Hepatocyte (in vitro differentiated cells): Measurements from ENCODE around the gene FARP2.

ENCODE experiments used
- CTCF ChIP-seq: fragments of 200-600 bp; sonication (generic); IDR thresholded peaks from 2 replicates; pipeline ENCODE4 v1.5.1; 2016; ENCODE audit warnings: antibody characterized with exemption, mild to moderate bottlenecking; ENCODE audit not compliant: poor library complexity
- EZH2 ChIP-seq: fragments of 200-600 bp; sonication (generic); IDR thresholded peaks from 2 replicates; pipeline ENCODE4 v1.6.1; 2016; ENCODE audit warnings: antibody characterized with exemption, mild to moderate bottlenecking, borderline replicate concordance
- EZH2phosphoT487 ChIP-seq: fragments of 200-600 bp; sonication (generic); IDR thresholded peaks from one replicate; pipeline ENCODE4 v1.6.1; 2018; ENCODE audit warnings: antibody characterized with exemption, mild to moderate bottlenecking, low read depth, moderate library complexity; ENCODE audit not compliant: unreplicated experiment, severe bottlenecking

GRCh38 chr2:241359481-241360045 lies 3.5 kb downstream of the FARP2 start:
- TF ChIP-seq CTCF, result no peak
- no peak for TF ChIP-seq EZH2
- no peak for TF ChIP-seq EZH2phosphoT487
